GM12892 (cell line): ENCODE results near the gene NAPEPLD.
"Not testable (repeated sequence)": the region's sequence is repeated elsewhere in the genome, so short reads cannot be mapped to it uniquely, and the experiment has no call there.

Experiments
- POLR2A ChIP-seq: IDR thresholded peaks from 2 replicates; pipeline ENCODE4 v1.6.1; 2011; ENCODE audit warnings: low read depth, low read length, control low read depth
- POLR2AphosphoS5 ChIP-seq: IDR thresholded peaks from 2 replicates; pipeline ENCODE4 v1.6.1; 2011; ENCODE audit warnings: low read depth, low read length, control low read depth
- TAF1 ChIP-seq: IDR thresholded peaks from 2 replicates; pipeline ENCODE4 v1.6.1; 2011; ENCODE audit warnings: low read depth, mild to moderate bottlenecking, control low read depth, low read length, borderline replicate concordance

DNA sequence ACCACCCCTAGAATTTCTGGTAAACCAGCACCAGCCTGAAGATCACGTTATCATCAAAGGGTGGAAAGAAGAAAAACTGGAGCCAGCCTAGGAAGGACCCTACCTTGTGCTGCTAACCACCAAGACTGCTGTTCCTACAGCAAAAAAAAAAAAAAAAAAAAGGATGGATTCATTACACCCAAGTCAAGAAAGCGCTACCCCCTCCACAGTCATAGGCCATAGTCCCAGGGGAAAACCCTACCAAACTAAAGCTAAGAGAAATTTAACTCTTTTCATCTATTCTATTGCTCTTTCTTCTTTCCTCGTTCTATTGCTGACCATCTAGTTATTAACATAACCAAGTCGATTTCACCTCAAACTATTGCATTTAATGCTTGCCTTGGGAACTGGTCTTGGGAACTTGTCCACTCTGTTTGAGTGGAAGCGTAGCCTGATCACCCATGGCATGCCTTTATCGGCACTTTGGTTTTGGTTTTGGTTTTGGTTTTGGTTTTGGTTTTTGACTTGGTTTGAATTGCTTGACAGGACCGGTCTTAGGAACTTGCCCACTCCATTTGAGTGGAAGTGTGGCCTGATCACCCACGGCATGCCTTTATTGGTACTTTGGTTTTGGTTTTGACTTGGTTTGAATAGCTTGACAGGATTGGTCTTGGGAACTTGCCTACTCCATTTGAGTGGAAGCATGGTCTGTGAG lies 6.6 kb upstream of the NAPEPLD start:
- not testable (repeated sequence) for TF ChIP-seq POLR2AphosphoS5, POLR2A, TAF1
